ENCODE measurements around the gene LONP2.
"Not testable (repeated sequence)": the region's sequence is repeated elsewhere in the genome, so short reads cannot be mapped to it uniquely, and the experiment has no call there.

Gene LONP2

GRCh38 chr16:48393485-48394354, 149.6 kb downstream of the LONP2 start:
- TF ChIP-seq, protein P1, sequence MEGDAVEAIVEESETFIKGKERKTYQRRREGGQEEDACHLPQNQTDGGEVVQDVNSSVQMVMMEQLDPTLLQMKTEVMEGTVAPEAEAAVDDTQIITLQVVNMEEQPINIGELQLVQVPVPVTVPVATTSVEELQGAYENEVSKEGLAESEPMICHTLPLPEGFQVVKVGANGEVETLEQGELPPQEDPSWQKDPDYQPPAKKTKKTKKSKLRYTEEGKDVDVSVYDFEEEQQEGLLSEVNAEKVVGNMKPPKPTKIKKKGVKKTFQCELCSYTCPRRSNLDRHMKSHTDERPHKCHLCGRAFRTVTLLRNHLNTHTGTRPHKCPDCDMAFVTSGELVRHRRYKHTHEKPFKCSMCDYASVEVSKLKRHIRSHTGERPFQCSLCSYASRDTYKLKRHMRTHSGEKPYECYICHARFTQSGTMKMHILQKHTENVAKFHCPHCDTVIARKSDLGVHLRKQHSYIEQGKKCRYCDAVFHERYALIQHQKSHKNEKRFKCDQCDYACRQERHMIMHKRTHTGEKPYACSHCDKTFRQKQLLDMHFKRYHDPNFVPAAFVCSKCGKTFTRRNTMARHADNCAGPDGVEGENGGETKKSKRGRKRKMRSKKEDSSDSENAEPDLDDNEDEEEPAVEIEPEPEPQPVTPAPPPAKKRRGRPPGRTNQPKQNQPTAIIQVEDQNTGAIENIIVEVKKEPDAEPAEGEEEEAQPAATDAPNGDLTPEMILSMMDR (IDR thresholded peaks at IDR 0.05; ENCODE audit: low read depth, low read length): no peak
- no peak overlapping the region for H3K4me3 ChIP-seq (ENCODE audit: low read depth, low read length)

GRCh38 chr16:48394355-48394703, 150.2 kb downstream of the LONP2 start:
- TF ChIP-seq, protein P1 (IDR thresholded peaks at IDR 0.05; ENCODE audit: low read depth, low read length): no peak
- no peak overlapping the region for H3K4me3 ChIP-seq (ENCODE audit: low read depth, low read length)

GRCh38 chr16:48395375-48395774, 151.3 kb downstream of the LONP2 start:
- TF ChIP-seq, protein P1 (IDR thresholded peaks at IDR 0.05; ENCODE audit: low read depth, low read length): no peak

GRCh38 chr16:48402547-48402946, 158.4 kb downstream of the LONP2 start:
- not testable (repeated sequence) for H3K4me3 ChIP-seq (ENCODE audit: low read depth, low read length)

More at GRCh38 chr16:48395375-48395774, 151.3 kb downstream of the LONP2 start:
- H3K4me3 ChIP-seq (ENCODE audit: low read depth, low read length): no peak overlapping the region

DNA sequence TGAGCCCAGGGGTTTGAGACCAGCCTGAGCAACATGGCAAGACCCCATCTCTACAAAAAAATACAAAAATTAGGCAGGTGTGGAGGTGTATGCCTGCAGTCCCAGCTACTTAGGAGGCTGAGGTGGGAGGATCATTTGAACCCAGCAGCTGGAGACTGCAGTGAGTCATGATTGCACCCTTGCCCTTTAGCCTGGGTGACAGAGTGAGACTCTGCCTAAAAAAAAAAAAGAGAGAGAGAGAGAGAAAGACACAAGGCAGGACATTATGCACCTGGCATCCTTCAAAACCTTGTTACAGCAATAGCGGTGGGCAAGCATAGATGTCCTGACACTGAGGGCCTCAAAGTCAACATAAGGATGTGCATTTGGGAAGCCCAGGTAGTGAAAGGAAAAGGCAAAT, 161.1 kb downstream of the LONP2 start:
- no peak overlapping the region for H3K4me3 ChIP-seq (ENCODE audit: low read depth, low read length)
- TF ChIP-seq, protein P1 (IDR thresholded peaks at IDR 0.05; ENCODE audit: low read depth, low read length): no peak

GRCh38 chr16:48405907-48406306, 161.8 kb downstream of the LONP2 start:
- TF ChIP-seq, protein P1 (IDR thresholded peaks at IDR 0.05; ENCODE audit: low read depth, low read length): no peak
- H3K4me3 ChIP-seq (ENCODE audit: low read depth, low read length): no peak overlapping the region
